GM23248 (cell line): Measurements from ENCODE around the gene SEPTIN14. TPM values are rescaled to one million over a fixed set of nuclear protein-coding genes. Genes with fewer than 3 reads are reported as not detected.
"Not testable (repeated sequence)": the region's sequence is repeated elsewhere in the genome, so short reads cannot be mapped to it uniquely, and the experiment has no call there.

Experiments used
- DNase-seq: peaks from one replicate; pipeline ENCODE4 v3.0.0-alpha.2; 2015
- H2AFZ ChIP-seq: fragments of 200-600 bp; sonication (generic); 2 replicates; pipeline ENCODE4 v1.6.1; 2016; ENCODE audit warnings: antibody characterized with exemption
- H3F3A ChIP-seq: fragments of 200-600 bp; sonication (generic); 2 replicates; pipeline ENCODE4 v1.6.1; 2016; ENCODE audit warnings: mild to moderate bottlenecking, antibody characterized with exemption, mixed run types; ENCODE audit not compliant: insufficient read depth
- H3K27ac ChIP-seq: fragments of 200-600 bp; sonication (generic); 2 replicates; pipeline ENCODE4 v1.5.1; 2016; ENCODE audit warnings: mild to moderate bottlenecking
- H3K27me3 ChIP-seq: fragments of 200-600 bp; sonication (generic); replicated peaks from 2 replicates; pipeline ENCODE4 v1.6.1; 2016; ENCODE audit warnings: mild to moderate bottlenecking; ENCODE audit not compliant: insufficient read depth
- H3K36me3 ChIP-seq: fragments of 200-600 bp; sonication (generic); 2 replicates; pipeline ENCODE4 v1.6.1; 2016; ENCODE audit warnings: low read depth, mild to moderate bottlenecking
- H3K4me1 ChIP-seq: fragments of 200-600 bp; sonication (generic); 2 replicates; pipeline ENCODE4 v1.6.1; 2016; ENCODE audit warnings: mild to moderate bottlenecking; ENCODE audit not compliant: insufficient read depth
- H3K4me2 ChIP-seq: fragments of 200-600 bp; sonication (generic); one replicate; pipeline ENCODE4 v1.6.1; 2016; ENCODE audit warnings: mild to moderate bottlenecking; ENCODE audit not compliant: unreplicated experiment
- H3K4me3 ChIP-seq: fragments of 200-600 bp; sonication (generic); 2 replicates; pipeline ENCODE4 v1.5.1; 2016; ENCODE audit warnings: mild to moderate bottlenecking
- H3K79me2 ChIP-seq: fragments of 200-600 bp; sonication (generic); 2 replicates; pipeline ENCODE4 v1.6.1; 2016; ENCODE audit warnings: mild to moderate bottlenecking; ENCODE audit not compliant: insufficient read depth
- H3K9ac ChIP-seq: fragments of 200-600 bp; sonication (generic); 2 replicates; pipeline ENCODE4 v1.6.1; 2016; ENCODE audit warnings: mild to moderate bottlenecking
- H3K9me2 ChIP-seq: fragments of 200-600 bp; sonication (generic); 2 replicates; pipeline ENCODE4 v1.6.1; 2016; ENCODE audit warnings: mixed run types, mild to moderate bottlenecking, moderate library complexity; ENCODE audit not compliant: insufficient read depth
- H3K9me3 ChIP-seq: fragments of 200-600 bp; sonication (generic); one replicate; pipeline ENCODE4 v1.6.1; 2017; ENCODE audit warnings: low read depth
- H4K20me1 ChIP-seq: fragments of 200-600 bp; sonication (generic); 2 replicates; pipeline ENCODE4 v1.6.0; 2016; ENCODE audit not compliant: insufficient read depth
- EZH2 ChIP-seq: fragments of 200-600 bp; sonication (generic); IDR thresholded peaks from 2 replicates; pipeline ENCODE4 v1.6.1; 2018; ENCODE audit warnings: antibody characterized with exemption, mild to moderate bottlenecking; ENCODE audit not compliant: insufficient read depth, poor library complexity, severe bottlenecking
- EZH2phosphoT487 ChIP-seq: fragments of 200-600 bp; sonication (generic); IDR thresholded peaks from 2 replicates; pipeline ENCODE4 v1.6.1; 2018; ENCODE audit warnings: antibody characterized with exemption, moderate library complexity, mild to moderate bottlenecking, low read depth; ENCODE audit not compliant: insufficient read depth
- WGBS, 2 experiments: methylation state at CpG; one replicate each; pipeline ENCODE4 v1.1.6; 2015 to 2017; ENCODE audit warnings: low lambda C conversion rate in 2 of 2, low coverage in 1 of 2; ENCODE audit errors: missing lambda C conversion rate in 2 of 2; 5-methylcytosine and 5-hydroxymethylcytosine counted together
- in situ Hi-C: fragments of 300-500 bp; cut with MboI; formaldehyde crosslinking; loops from 2 replicates; pipeline ENCODE4 v1.15.0; 2020
- polyA plus RNA-seq: library from polyadenylated mRNA; unstranded; fragments of >200 nt; fragmentation: Nextera tagmentation; extraction: Ambion mirVana; gene quantifications from 2 replicates; pipeline ENCODE4 v1.2.1, GENCODE V29; 2016
- total RNA-seq: library from RNA; depleted of rRNA; stranded (reverse); fragments of >200 nt; shearing (Covaris generic); gene quantifications from 2 replicates; pipeline ENCODE4 v1.2.3, GENCODE V29; 2014

The SEPTIN14 gene
- total and polyA plus RNA-seq, 2 experiments from 2014 or later = not detected

DNA sequence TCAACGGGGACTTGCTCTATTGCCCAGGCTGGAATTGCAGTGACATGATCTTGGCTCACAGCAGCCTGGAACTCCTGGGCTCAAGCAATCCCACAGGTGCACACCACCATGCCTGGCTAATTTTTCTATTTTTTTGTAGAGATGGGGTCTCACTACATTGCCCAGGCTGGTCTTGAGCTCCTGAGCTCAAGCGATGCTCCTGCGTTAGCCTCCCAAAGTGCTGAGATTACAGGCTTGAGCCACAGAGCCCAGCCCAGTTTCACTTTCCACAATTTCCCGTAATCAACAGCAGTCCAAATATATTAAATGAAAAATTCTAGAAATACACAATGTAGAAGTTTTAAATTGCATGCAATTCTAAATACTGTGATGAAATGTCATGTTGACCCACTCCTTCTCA is 24.0 kb downstream of the SEPTIN14 start:
- Histone ChIP-seq H3K9me3 (no peaks in the 10 kb centered on the region), H2AFZ (no peak overlapping the region), H3K4me1 (no peaks in the 10 kb centered on the region), H3K36me3 (no peaks in the 10 kb centered on the region), H3K4me3 (no peak overlapping the region), H3K9ac (no peak overlapping the region), H3K79me2 (no peaks in the 10 kb centered on the region), H3K9me2 (no peaks in the 10 kb centered on the region), H3K27me3 (no peaks in the 10 kb centered on the region), H3K27ac (no peak overlapping the region), H3F3A (no peaks in the 10 kb centered on the region), H3K4me2 (no peak overlapping the region), H4K20me1 (no peaks in the 10 kb centered on the region)
- in situ Hi-C loops = no loop called here
- WGBS, 2 experiments = 65 to 66% methylated on average over 4 of the region's 4 CpGs
- no peak for TF ChIP-seq EZH2
- no peak for TF ChIP-seq EZH2phosphoT487
- DNase-seq = no peak

DNA sequence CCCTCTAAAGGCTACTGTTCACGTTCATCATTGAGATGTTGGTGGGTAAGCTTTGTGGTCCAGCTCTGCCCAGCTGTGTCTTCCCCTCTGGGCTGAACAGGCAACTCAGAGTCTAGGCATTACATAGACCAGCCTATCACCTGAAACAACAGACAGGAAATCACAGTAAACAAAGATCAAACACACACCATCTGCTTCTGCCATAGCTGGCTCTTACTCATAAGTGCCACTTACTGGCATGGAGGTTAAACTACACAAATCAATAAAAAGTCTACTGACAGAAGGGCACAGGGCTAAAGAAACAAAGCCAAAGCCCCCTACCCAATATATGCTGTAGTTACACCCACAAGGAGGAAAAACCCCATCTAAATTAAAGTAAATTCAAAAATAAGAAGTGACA is 35.0 kb downstream of the SEPTIN14 start:
- in situ Hi-C loops = no loop called here

DNA sequence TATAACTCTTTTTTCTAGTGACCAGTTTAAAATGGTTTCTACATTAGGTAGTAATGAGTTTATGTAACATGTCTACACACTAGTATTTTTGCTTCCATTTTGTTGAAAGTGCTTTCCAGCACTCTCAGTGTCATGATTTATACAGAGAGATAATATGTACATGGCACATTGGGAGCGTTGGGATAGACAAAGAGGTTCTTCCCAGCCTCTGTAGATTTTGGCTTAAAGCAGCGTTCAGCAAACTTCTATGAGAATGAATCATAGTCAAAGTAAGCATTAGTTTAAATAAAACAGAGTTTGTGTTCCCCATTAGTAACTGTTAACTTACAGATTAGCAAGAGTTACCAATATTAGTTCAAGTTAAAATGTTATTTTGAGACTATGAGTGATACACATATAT is 43.9 kb downstream of the SEPTIN14 start:
- no peak overlapping the region for H3K4me2 ChIP-seq
- 11 to 14% methylated on average over 2 of the region's 2 CpGs for WGBS, 2 experiments
- H3K36me3 ChIP-seq = no peaks in the 10 kb centered on the region
- DNase-seq = no peak
- H3F3A ChIP-seq = no peaks in the 10 kb centered on the region
- no peak overlapping the region for H3K9ac ChIP-seq
- H3K27ac ChIP-seq = no peak overlapping the region
- no peaks in the 10 kb centered on the region for H3K4me1 ChIP-seq
- TF ChIP-seq EZH2 (no peak), EZH2phosphoT487 (no peak)
- no peaks in the 10 kb centered on the region for H3K27me3 ChIP-seq
- H3K4me3 ChIP-seq = no peak overlapping the region
- H2AFZ ChIP-seq = no peak overlapping the region
- no peaks in the 10 kb centered on the region for H3K9me2 ChIP-seq
- no peaks in the 10 kb centered on the region for H3K9me3 ChIP-seq
- in situ Hi-C loops = no loop called here
- no peaks in the 10 kb centered on the region for H3K79me2 ChIP-seq
- no peaks in the 10 kb centered on the region for H4K20me1 ChIP-seq

More for the DNA sequence above, 35.0 kb downstream of the SEPTIN14 start:
- Histone ChIP-seq H3K27ac (no peak overlapping the region), H4K20me1 (no peaks in the 10 kb centered on the region), H3K9me2 (no peaks in the 10 kb centered on the region), H3F3A (no peaks in the 10 kb centered on the region), H3K79me2 (no peaks in the 10 kb centered on the region), H3K36me3 (no peaks in the 10 kb centered on the region), H3K9ac (no peak overlapping the region), H3K4me1 (no peaks in the 10 kb centered on the region), H2AFZ (no peak overlapping the region), H3K27me3 (no peaks in the 10 kb centered on the region), H3K4me2 (no peak overlapping the region), H3K4me3 (no peak overlapping the region), H3K9me3 (no peaks in the 10 kb centered on the region)
- no peak for DNase-seq
- TF ChIP-seq EZH2 (no peak), EZH2phosphoT487 (no peak)
- WGBS, 2 experiments = 0 to 7% methylated on average over 1 of the region's 1 CpG

DNA sequence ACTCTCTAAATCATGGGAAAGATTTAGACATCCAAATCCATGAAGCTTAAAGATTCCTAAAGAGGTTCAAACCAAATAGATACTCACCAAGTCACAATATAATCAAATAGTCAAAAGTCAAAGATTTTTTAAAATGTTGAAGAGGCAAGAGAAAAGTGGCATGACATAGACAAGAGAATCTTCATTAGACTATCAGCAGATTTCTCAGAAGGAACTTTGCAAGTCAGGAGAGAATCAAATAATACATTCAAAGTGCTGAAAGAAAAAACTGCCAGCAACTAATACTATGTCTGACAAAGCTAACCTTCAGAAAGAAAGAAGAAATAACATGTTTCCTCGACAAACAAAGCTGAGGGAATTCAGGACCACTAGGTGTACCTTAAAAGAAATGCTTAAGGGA is 65.3 kb downstream of the SEPTIN14 start:
- H3K9me3 ChIP-seq, H3K79me2 ChIP-seq, H3F3A ChIP-seq, H3K9ac ChIP-seq, H3K4me3 ChIP-seq, H3K36me3 ChIP-seq, H3K9me2 ChIP-seq, H3K27ac ChIP-seq, H3K27me3 ChIP-seq, H4K20me1 ChIP-seq, DNase-seq, H3K4me2 ChIP-seq, H2AFZ ChIP-seq, H3K4me1 ChIP-seq, in situ Hi-C loops: not testable (repeated sequence)
- WGBS, 2 experiments = 10 to 37% methylated on average over 1 of the region's 1 CpG

DNA sequence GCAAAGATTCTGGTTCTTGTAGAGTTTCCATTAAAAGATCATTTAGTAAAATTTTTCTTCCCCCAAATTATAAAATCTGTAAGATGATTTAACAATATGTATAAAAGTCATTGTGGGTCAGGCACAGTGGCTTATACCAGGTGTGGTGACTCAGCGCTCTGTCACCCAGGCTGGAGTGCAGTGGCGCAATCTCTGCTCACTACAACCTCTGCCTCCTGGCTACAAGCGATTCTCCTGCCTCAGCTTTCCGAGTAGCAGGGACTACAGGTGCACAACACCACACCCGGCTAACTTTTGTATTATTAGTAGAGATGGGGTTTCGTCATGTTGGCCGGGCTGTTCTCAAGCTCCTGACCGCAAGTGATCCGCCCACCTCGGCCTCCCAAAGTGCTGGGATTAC is 68.0 kb downstream of the SEPTIN14 start:
- Histone ChIP-seq H3K79me2 (no peaks in the 10 kb centered on the region), H3F3A (no peaks in the 10 kb centered on the region), H3K4me1 (no peaks in the 10 kb centered on the region), H2AFZ (no peak overlapping the region), H3K9me2 (no peaks in the 10 kb centered on the region), H3K27ac (no peak overlapping the region), H3K9ac (no peak overlapping the region), H3K27me3 (no peaks in the 10 kb centered on the region), H3K36me3 (no peaks in the 10 kb centered on the region), H3K4me2 (no peak overlapping the region), H4K20me1 (no peaks in the 10 kb centered on the region), H3K4me3 (no peak overlapping the region), H3K9me3 (no peaks in the 10 kb centered on the region)
- WGBS, 2 experiments = 65 to 70% methylated on average over 8 to 10 of the region's 10 CpGs
- no peak for TF ChIP-seq EZH2
- no peak for TF ChIP-seq EZH2phosphoT487
- DNase-seq = peak; percentile 1
- in situ Hi-C loops = no loop called here
